Peyer's patch (tissue), 4 donors: ENCODE data around the gene VAV1. TPM values are rescaled to one million over a fixed set of nuclear protein-coding genes. Genes with fewer than 3 reads are reported as not detected.

Experiments
- DNase-seq, 3 donors: peaks; one replicate each; pipeline ENCODE4 v3.0.0-alpha.2; 2017 to 2019
- H3K27ac ChIP-seq, 4 donors: fragments of 200-600 bp; sonication (generic); one replicate each; pipeline ENCODE4 v1.5.1; 2016 to 2019
- H3K27me3 ChIP-seq, 2 donors: fragments of 200-600 bp; sonication (generic); one replicate each; pipeline ENCODE4 v1.5.1; 2019
- H3K36me3 ChIP-seq, 3 donors: fragments of 200-600 bp; sonication (generic); one replicate each; pipeline ENCODE4 v1.5.1; 2016 to 2019
- H3K4me1 ChIP-seq, 4 donors: fragments of 200-600 bp; sonication (generic); one replicate each; pipeline ENCODE4 v1.5.1; 2016 to 2019
- H3K4me3 ChIP-seq, 4 donors: fragments of 200-600 bp; sonication (generic); 1 replicate in 3 of 4; 2 replicates in 1 of 4; pipeline ENCODE4 v1.5.1; 2016 to 2019; ENCODE audit warnings: mild to moderate bottlenecking in 1 of 4
- H3K9me3 ChIP-seq, 4 donors: fragments of 200-600 bp; sonication (generic); one replicate each; pipeline ENCODE4 v1.5.1; 2016 to 2019; ENCODE audit warnings: mild to moderate bottlenecking in 1 of 4
- CTCF ChIP-seq, 6 experiments: fragments of 450-650 bp in 4 of 6; fragments of 200-600 bp in 2 of 6; sonication (generic) in 1 of 6; IDR thresholded peaks; one replicate each; pipeline ENCODE4 v1.5.1; 2017 to 2019; ENCODE audit warnings: antibody characterized with exemption in 6 of 6, mild to moderate bottlenecking in 3 of 6, moderate library complexity in 1 of 6
- POLR2A ChIP-seq, 2 donors: fragments of 450-650 bp; IDR thresholded peaks; one replicate each; pipeline ENCODE4 v1.5.1; 2017; ENCODE audit warnings: antibody characterized with exemption in 2 of 2, mild to moderate bottlenecking in 2 of 2, moderate library complexity in 2 of 2
- total RNA-seq, 4 donors: library from RNA; depleted of rRNA; stranded (reverse); fragments of >200 nt; gene quantifications; one replicate each; pipeline ENCODE4 v1.1.0, GENCODE V29; 2016

Gene VAV1
- total RNA-seq, 4 donors from 2014 or later: 7.0 to 57.8 (median 7.7) TPM

- Histone ChIP-seq H3K27me3 (no peaks in the 10 kb centered on the region), H3K36me3 (no peaks in the 10 kb centered on the region), H3K27ac (no peak overlapping the region), H3K4me1 (no peaks in the 10 kb centered on the region), H3K4me3 (no peak overlapping the region), H3K9me3 (no peaks in the 10 kb centered on the region)
- no peak for DNase-seq
- no peak for TF ChIP-seq CTCF (IDR thresholded peaks at IDR 0.05)
- TF ChIP-seq POLR2A (IDR thresholded peaks at IDR 0.05): no peak
Measured at GRCh38 chr19:6888967-6889366, 116.5 kb downstream of the VAV1 start.

GRCh38 chr19:6890401-6890913 is 117.9 kb downstream of the VAV1 start:
- no peak for TF ChIP-seq CTCF (IDR thresholded peaks at IDR 0.05)
- no peak for TF ChIP-seq POLR2A (IDR thresholded peaks at IDR 0.05)
- no peaks in the 10 kb centered on the region for H3K36me3 ChIP-seq
- H3K4me1 ChIP-seq: no peaks in the 10 kb centered on the region
- peak overlapping the region in 2 of 4 donors; percentile 13 to 62 for H3K27ac ChIP-seq
- H3K9me3 ChIP-seq: no peaks in the 10 kb centered on the region
- H3K27me3 ChIP-seq: no peaks in the 10 kb centered on the region
- no peak overlapping the region for H3K4me3 ChIP-seq
- DNase-seq: no peak

GRCh38 chr19:6890938-6891337 is 118.4 kb downstream of the VAV1 start:
- H3K4me1 ChIP-seq: no peaks in the 10 kb centered on the region
- peak in 1 of 3 donors; percentile 19 for DNase-seq
- no peak for TF ChIP-seq POLR2A (IDR thresholded peaks at IDR 0.05)
- TF ChIP-seq CTCF (IDR thresholded peaks at IDR 0.05): no peak
- no peaks in the 10 kb centered on the region for H3K9me3 ChIP-seq
- no peaks in the 10 kb centered on the region for H3K27me3 ChIP-seq
- peak overlapping the region in 2 of 4 donors; percentile 13 to 62 for H3K27ac ChIP-seq
- H3K36me3 ChIP-seq: no peaks in the 10 kb centered on the region
- H3K4me3 ChIP-seq: no peak overlapping the region

GRCh38 chr19:6891761-6892385 is 119.4 kb downstream of the VAV1 start:
- Histone ChIP-seq H3K9me3 (no peaks in the 10 kb centered on the region), H3K36me3 (no peaks in the 10 kb centered on the region), H3K27ac (peak overlapping the region in 3 of 4 donors; percentile 7 to 62 (median 46)), H3K4me3 (no peak overlapping the region), H3K27me3 (no peaks in the 10 kb centered on the region), H3K4me1 (no peaks in the 10 kb centered on the region)
- no peak for DNase-seq
- TF ChIP-seq POLR2A (IDR thresholded peaks at IDR 0.05): no peak
- TF ChIP-seq CTCF (IDR thresholded peaks at IDR 0.05): no peak

GRCh38 chr19:6894313-6894712 is 121.8 kb downstream of the VAV1 start:
- Histone ChIP-seq H3K4me1 (no peaks in the 10 kb centered on the region), H3K27ac (no peak overlapping the region), H3K36me3 (no peaks in the 10 kb centered on the region), H3K9me3 (peaks cover 0 to 4% (median 0%) of the 10 kb centered on the region in 4 donors), H3K4me3 (no peak overlapping the region), H3K27me3 (no peaks in the 10 kb centered on the region)
- DNase-seq: no peak
- TF ChIP-seq POLR2A (IDR thresholded peaks at IDR 0.05) (no peak), CTCF (IDR thresholded peaks at IDR 0.05) (no peak)
